AG09319 (cell line): ENCODE measurements around the gene COL19A1.

Experiments used
- DNase-seq: peaks from one replicate; pipeline ENCODE4 v3.0.0-alpha.2; 2010; ENCODE audit warnings: low read depth; ENCODE audit errors: extremely low read depth
- TF ChIP-seq, protein P1 (sequence below): IDR thresholded peaks from 2 replicates; pipeline ENCODE4 v1.5.1; 2011; ENCODE audit warnings: low read depth, mild to moderate bottlenecking, inconsistent platforms, low read length, moderate library complexity

Gene COL19A1

DNA sequence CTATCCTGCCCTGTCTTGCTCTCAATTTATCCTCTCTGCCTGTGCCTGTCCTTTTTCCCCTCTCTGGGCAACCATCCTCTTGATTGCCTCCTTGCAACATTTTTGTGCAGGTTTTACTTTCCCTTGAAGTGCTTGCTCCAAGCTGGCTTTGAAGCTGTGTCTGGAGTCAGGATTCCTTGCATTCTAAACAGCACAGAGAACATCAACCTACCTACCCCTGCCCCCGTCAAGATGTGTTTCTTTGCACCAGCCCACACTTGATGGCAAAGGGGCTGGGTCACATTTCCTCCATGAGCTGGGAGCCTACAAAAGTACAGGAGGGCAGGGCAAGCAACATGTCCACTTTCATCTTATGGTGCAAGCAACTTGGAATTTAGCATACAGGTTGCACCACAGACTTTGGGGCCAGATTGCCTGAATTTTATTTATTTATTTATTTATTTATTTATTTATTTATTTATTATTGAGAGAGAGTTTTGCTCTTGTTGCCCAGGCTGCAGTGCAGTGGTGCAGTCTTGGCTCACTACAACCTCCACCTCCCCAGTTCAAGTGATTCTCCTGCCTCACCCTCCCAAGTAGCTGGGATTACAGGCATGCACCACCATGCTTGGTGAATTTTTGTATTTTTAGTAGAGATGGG, 206.3 kb downstream of the COL19A1 start:
- DNase-seq, result no peak
- TF ChIP-seq, protein P1, sequence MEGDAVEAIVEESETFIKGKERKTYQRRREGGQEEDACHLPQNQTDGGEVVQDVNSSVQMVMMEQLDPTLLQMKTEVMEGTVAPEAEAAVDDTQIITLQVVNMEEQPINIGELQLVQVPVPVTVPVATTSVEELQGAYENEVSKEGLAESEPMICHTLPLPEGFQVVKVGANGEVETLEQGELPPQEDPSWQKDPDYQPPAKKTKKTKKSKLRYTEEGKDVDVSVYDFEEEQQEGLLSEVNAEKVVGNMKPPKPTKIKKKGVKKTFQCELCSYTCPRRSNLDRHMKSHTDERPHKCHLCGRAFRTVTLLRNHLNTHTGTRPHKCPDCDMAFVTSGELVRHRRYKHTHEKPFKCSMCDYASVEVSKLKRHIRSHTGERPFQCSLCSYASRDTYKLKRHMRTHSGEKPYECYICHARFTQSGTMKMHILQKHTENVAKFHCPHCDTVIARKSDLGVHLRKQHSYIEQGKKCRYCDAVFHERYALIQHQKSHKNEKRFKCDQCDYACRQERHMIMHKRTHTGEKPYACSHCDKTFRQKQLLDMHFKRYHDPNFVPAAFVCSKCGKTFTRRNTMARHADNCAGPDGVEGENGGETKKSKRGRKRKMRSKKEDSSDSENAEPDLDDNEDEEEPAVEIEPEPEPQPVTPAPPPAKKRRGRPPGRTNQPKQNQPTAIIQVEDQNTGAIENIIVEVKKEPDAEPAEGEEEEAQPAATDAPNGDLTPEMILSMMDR, result no peak

DNA sequence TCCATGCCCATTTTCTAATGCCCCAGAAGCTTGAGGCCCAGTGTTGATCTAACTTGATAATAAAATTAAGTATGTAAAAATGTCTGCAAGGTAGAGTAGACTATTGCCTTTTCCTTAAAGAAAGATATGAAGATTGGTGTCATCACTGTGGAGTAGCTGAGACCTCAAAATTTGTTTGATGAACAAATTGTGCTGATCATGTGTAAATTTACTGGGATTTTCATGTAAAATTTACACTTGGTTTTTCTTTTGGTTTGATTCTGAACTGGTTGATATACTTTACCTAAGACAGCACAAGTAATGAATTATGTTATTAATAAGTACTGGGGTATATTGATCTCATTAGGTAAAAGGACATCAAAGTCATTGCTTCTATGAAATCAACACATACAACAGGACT, 207.3 kb downstream of the COL19A1 start:
- TF ChIP-seq, protein P1, result no peak
- DNase-seq, result no peak

DNA sequence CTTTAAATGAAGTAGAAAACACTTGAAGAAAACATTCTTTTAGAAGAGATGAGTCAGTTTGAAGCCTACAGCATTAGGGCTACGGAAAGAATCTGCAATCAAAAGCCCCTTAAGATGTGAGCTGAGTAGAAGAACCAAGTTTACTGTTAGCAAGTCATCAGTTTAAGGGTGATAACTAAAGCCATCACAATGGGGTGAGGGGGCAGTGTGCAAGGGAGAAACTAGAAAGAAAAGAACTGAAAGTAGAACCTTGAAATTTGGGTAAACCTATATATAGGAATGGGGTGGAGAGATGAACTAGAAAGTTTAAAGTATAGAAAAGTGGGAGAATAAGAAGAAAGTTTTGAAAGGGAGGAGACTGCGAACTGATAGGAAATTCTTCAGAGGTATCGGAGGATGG, 212.9 kb downstream of the COL19A1 start:
- DNase-seq, result no peak
- TF ChIP-seq, protein P1, result no peak

DNA sequence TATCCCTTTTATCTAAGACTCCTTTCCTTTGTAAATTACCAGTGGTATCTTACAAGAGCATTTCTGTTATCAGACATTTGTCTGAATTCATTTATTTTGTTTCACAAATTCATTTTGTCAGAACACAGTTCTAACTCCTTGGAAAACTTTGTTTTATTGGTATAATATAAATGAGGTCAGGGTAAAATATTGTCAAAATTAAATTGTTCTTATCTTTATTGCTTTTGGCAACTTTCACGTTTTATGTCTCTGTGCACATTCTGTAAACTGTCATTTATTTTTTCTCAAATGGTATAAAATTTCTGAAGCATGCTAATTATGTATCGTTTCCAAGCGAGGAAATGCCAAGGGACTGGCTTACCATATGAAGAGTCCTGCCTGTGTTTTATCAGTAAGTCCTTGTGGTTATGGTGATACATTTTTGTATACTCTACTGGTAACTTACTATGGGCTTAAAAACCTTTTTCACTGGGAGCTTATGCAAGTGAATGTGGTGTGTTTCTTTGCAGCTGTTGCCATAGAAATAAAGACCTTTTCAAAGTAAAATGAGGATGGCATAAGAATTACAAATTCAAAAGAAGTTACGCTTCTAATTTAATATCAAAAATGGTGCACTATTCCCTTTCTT, 214.2 kb downstream of the COL19A1 start:
- TF ChIP-seq, protein P1, result no peak

DNA sequence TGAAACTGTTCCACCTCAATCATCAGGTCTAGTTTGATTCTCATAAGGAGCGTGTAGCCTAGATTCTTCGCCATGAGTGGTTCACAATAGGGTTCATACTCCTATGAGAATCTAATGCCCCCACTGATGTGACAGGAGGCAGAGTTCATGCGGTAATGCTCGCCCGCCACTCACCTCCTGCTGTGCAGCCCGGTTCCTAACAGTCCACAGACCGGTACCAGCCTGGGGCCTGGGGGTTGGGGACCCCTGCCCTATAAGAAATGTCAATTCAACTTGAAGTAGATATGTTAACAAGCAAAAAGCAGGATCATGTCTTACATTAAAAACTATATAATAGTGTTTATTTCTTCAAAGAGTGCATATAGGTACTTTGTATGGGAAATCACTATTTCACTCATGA, 216.5 kb downstream of the COL19A1 start:
- TF ChIP-seq, protein P1, result no peak
- no peak for DNase-seq

More for the DNA sequence above, 214.2 kb downstream of the COL19A1 start:
- no peak for DNase-seq

DNA sequence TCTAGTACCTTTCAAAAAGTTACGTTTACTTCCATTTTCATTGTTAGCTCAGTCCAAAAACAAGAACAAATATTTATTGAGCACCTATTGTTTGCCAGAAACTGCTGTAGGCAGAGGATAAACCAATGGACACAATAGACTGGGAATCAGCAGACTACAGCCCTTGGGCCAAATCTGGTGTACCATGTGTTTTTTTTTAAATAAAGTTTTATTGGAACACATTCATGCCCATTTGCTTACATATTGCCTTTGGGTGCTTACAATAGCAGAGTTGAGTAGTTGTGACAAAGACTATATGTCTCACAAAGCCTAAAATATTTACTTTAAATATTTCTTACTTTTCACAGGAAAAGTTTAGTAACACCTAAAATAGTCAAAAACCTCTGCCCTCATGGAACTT, 220.4 kb downstream of the COL19A1 start:
- TF ChIP-seq, protein P1, result no peak
- no peak for DNase-seq

DNA sequence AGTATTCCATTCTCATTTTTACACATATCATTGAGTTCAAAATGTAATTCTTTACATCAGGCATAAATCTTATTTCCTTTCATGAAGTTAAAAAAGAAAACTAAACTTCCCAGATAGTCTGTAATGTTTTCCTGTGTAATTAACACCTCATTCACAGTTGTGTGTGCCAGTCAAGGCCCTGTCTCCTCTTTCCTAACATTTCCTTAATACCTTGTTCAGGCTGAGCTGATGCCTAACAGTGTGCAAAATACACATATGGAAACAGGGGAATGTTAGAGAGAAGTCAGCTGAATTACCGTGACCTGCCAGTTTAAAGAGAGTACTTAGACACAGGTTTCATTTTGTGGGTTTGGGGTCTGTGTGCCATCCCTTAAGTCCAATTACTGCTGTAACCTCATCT, 227.8 kb downstream of the COL19A1 start:
- no peak for DNase-seq
- TF ChIP-seq, protein P1, result no peak
